RWPE1 (cell line): ENCODE results near the gene LYSMD1.
A peak's percentile ranks its signal among the peaks of the same experiment; 100 is the strongest.

ENCODE experiments used
- CTCF ChIA-PET: fragments of 350-600 bp; sonication (Branson Sonifier 250); formaldehyde crosslinking; extraction: SDS; loops from one replicate; lab custom pipeline; 2021; lab: Yijun Ruan, JAX
- POLR2A ChIA-PET: fragments of 400-600 bp; formaldehyde crosslinking; extraction: SDS; loops from one replicate; lab custom pipeline; 2020; ENCODE audit warnings: antibody characterized with exemption; ENCODE audit not compliant: low non-redundant PET; lab: Yijun Ruan, JAX
- DNase-seq: peaks from one replicate; pipeline ENCODE4 v3.0.0; 2012; ENCODE audit warnings: low spot score
- H3K27ac ChIP-seq: fragments of 450-650 bp; 2 replicates; pipeline ENCODE4 v1.5.1; 2017
- CTCF ChIP-seq: fragments of 450-650 bp; conservative IDR thresholded peaks from 2 replicates; pipeline ENCODE4 v1.5.1; 2017; ENCODE audit warnings: low read depth, mild to moderate bottlenecking

Gene LYSMD1

GRCh38 chr1:151175863-151176262 is 10.2 kb upstream of the LYSMD1 start, which contains the start of gene TMOD4:
Gene TMOD4 (minus strand): TSS chr1:151175981. CDS start chr1:151174875, 1,106 bp downstream.
- ChIA-PET CTCF (interaction anchor here (0.5 to 0.7 kb wide), 2 partner anchors 104 to 614 kb away, joined by 3 to 4 read pairs; no protein-coding TSS in a partner anchor), POLR2A (no interaction called here)
- peak within 1 kb of the TSS; percentile 71 for H3K27ac ChIP-seq
- DNase-seq = no peak
- TF ChIP-seq CTCF = peak; percentile 57

GRCh38 chr1:151175041-151175741 is 9.5 kb upstream of the LYSMD1 start:
- H3K27ac ChIP-seq = peak overlapping the region; percentile 71
- POLR2A ChIA-PET = no interaction called here
- CTCF ChIA-PET = interaction anchor here (0.5 to 0.7 kb wide), 4 partner anchors 33 to 290 kb away, joined by 3 to 6 read pairs (median 4); no protein-coding TSS in a partner anchor
- no peak for TF ChIP-seq CTCF
- no peak for DNase-seq

GRCh38 chr1:151171190-151171589 is 5.5 kb upstream of the LYSMD1 start:
- no peak for TF ChIP-seq CTCF
- no peak for DNase-seq
- ChIA-PET POLR2A (no interaction called here), CTCF (interaction anchor here (0.6 to 0.8 kb wide), 3 partner anchors 30 to 135 kb away, joined by 4 read pairs; no protein-coding TSS in a partner anchor)
- no peak overlapping the region for H3K27ac ChIP-seq

- H3K27ac ChIP-seq = peak overlapping the region; percentile 84
- no peak for TF ChIP-seq CTCF
- POLR2A ChIA-PET = interaction anchor here (0.6 kb wide), 1 partner anchor 33 kb away, joined by 3 read pairs; no protein-coding TSS in a partner anchor
- CTCF ChIA-PET = no interaction called here
- DNase-seq = no peak
Observed at GRCh38 chr1:151167116-151167515, 1.4 kb upstream of the LYSMD1 start.

GRCh38 chr1:151166505-151166956 is 829 bp upstream of the LYSMD1 start:
- peak; percentile 61 for DNase-seq
- CTCF ChIA-PET = no interaction called here

More at GRCh38 chr1:151166505-151166956, 829 bp upstream of the LYSMD1 start:
- no peak for TF ChIP-seq CTCF
- POLR2A ChIA-PET = interaction anchor here (0.6 kb wide), 1 partner anchor 34 kb away, joined by 3 read pairs; no protein-coding TSS in a partner anchor
- peak overlapping the region; percentile 84 for H3K27ac ChIP-seq
